Renal cortex interstitium (tissue), 11 donors: ENCODE results near the gene R3HDM2. TPM values are rescaled to one million over a fixed set of nuclear protein-coding genes. Genes with fewer than 3 reads are reported as not detected.

ENCODE experiments used
- DNase-seq, 11 donors: peaks; one replicate each; pipeline ENCODE4 v3.0.0-alpha.2; 2013; ENCODE audit warnings: low read depth in 9 of 11, low spot score in 4 of 11; ENCODE audit errors: extremely low read depth in 1 of 11
- polyA plus RNA-seq, 3 donors: library from polyadenylated mRNA; unstranded; fragments of 120-200 nt; gene quantifications; one replicate each; pipeline ENCODE4 v1.2.1, GENCODE V29; 2013; ENCODE audit not compliant: insufficient read length in 3 of 3

Gene R3HDM2
- polyA plus RNA-seq, 3 donors, result 62.4 to 109 (median 81.4) TPM

DNA sequence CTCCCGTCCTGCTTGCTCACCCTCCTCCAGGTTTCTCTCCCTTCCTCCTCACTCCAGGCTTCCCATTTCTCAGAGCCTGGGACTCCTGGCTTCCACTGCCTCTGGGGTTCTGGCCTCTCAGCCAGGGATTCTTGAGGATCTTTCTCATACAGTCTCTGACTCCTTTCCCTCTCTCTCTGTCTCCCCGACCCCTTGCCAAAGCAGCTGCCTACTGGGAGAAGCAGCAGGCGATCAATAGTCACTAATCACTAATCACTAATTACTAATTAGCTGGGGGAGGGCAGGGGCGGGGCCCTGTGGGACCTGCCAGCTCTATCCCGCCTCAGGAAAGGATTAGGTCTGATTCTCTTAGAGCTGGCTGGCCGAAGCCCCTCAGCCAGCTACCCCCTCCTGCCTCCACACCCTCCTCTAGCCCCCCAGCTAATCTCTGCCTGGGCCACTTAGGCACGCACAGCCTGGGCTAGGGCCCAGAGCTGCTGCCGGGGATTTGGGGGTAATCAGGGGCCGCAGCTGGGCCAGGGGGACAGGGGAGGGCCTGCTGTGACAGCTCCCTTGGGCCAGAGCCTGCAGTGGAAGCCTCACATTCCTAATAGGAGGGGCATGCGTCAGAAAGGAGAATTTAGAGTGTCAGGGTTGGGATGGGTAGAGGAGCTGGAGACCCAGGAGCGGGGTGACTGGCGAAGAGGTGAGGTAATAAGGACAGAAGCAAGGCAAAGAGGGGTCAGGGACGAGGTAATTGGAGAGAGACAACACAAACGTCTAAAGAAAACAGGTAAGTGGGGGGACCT is 211.4 kb downstream of the R3HDM2 start:
- no peak for DNase-seq

- DNase-seq, result no peak
These were observed 212.6 kb downstream of the R3HDM2 start for GRCh38 chr12:57218030-57218853.

- no peak for DNase-seq
These were observed 213.6 kb downstream of the R3HDM2 start for GRCh38 chr12:57216921-57217879.

DNA sequence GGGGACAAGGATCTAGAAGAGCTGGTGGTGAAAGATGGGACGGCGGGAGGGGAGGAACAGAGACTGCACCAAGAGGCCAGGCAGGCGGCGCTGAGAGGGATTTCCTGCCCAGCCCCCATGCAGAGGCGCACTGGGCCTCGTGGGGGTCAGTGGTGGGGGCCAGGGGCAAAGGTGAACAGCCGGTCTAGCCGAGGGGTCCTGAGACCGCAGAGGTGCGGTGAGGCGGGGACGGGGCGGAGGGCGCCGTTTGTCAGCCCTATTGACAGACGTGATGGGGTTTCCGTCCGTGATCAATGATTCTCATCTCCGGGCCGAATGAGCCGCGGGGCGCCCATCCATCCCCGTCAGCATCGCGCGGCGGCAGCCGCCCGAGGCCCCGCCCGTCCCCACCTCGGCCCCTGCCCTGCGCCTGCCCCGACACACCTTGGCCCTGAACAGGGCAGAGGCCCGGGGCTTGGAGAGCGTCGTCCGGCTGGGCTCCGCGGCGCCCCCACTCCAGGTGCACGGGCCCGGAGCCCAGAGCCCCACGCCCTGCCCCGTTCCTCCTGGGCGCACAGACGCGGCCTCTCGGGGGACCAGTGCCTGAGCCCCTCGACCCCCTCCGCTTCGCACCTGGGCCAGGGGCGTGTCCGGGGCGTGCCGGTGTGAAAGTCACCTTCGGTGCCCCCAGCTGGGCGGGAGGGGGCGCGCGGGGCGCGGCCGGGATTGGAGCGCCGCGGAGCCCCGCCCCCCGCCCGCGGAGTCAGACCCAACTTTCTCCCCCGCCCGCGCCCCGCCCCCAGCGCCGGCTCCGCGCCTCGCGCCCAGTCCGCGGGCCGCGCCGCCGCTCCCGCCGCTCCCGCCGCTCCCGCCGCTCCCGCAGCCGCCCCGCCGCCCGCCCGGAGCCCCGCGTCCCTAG is 214.6 kb downstream of the R3HDM2 start, which contains the start of gene NXPH4:
TSS of gene NXPH4 (plus strand) at position 781 of the 898 bp plus-strand sequence. CDS start 176 bp downstream, outside the sequence.
- DNase-seq, result no peak

GRCh38 chr12:57215668-57216013 is 215.2 kb downstream of the R3HDM2 start:
- DNase-seq, result no peak

GRCh38 chr12:57215065-57215464 is 215.8 kb downstream of the R3HDM2 start:
- no peak for DNase-seq

DNA sequence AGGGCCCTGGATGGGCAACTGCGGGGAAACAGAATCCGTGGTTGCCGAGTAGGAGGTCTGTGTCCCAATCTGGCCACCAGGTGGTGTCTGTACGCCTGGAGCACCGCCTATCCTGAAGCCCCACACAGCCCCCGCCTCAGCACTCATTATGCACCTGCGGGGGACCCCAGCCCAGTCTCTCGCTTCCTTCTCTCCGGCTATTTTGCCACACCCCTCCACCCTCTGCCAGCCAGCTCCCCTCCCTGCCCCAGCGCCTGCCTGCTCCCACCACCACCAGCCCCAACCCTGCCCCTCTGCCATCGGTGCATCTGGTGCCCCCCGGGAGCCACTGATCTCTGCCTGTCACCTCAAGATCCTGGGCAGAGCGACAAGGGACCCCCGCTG is 216.5 kb downstream of the R3HDM2 start:
- DNase-seq, result peak in 3 of 11 donors; percentile 42 to 54 (median 51)

DNA sequence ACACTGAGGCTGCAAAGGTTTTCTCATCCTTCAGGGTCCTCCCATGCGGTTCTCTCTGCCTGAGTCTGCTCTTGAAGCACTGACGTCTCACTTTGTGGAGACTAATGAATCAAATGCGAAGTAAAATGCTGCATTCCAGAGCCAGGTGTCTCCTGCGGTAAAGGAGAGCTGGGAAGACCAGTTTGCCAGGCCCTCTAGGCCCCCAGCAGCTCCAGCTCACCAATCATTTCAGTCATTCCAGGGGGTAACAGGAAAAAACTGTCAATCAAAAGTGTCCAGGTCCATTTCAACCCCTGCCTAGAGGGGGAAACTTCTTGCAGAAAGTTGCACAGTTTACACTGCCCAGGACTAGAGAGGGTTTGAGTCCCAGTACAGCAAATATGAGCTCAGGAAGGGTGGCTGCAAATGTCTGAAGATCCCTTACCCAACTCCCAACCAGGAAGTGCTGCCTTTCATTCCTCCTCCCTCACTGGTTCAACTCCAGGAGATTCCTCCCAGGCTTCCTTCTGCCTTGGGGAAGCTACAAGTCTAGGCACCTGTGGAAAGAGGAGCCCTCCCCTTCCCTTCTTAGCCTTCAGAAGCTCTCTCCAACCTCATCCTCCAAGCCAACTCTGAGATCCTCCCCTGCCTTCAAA is 217.0 kb downstream of the R3HDM2 start:
- no peak for DNase-seq

DNA sequence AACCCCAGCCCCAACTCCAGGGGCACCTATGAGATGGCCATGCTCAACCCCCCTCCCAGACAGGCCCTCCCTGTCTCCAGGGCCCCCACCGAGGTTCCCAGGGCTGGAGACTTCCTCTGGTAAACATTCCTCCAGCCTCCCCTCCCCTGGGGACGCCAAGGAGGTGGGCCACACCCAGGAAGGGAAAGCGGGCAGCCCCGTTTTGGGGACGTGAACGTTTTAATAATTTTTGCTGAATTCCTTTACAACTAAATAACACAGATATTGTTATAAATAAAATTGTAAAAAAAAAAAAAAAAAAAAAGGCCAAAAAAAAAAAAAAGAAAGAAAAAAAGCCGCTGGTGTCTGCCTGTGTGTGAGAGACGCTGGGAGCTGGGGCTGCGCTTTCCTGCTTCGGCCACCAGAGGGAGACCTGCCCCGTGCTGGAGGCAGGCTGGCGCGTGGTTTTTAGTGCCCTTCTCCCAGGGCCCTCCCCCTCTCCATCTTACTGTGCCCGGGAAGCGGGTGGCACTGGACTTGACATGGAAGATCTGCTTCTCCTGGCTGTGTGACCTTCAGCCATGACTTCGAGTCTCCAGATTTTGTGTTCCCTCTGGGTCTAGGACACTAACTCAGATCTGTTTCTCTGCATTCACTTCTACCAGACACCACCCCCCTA is 217.7 kb downstream of the R3HDM2 start:
- peak in 10 of 11 donors; percentile 54 to 83 (median 78) for DNase-seq

GRCh38 chr12:57212701-57213057 is 218.2 kb downstream of the R3HDM2 start:
- DNase-seq, result no peak

DNA sequence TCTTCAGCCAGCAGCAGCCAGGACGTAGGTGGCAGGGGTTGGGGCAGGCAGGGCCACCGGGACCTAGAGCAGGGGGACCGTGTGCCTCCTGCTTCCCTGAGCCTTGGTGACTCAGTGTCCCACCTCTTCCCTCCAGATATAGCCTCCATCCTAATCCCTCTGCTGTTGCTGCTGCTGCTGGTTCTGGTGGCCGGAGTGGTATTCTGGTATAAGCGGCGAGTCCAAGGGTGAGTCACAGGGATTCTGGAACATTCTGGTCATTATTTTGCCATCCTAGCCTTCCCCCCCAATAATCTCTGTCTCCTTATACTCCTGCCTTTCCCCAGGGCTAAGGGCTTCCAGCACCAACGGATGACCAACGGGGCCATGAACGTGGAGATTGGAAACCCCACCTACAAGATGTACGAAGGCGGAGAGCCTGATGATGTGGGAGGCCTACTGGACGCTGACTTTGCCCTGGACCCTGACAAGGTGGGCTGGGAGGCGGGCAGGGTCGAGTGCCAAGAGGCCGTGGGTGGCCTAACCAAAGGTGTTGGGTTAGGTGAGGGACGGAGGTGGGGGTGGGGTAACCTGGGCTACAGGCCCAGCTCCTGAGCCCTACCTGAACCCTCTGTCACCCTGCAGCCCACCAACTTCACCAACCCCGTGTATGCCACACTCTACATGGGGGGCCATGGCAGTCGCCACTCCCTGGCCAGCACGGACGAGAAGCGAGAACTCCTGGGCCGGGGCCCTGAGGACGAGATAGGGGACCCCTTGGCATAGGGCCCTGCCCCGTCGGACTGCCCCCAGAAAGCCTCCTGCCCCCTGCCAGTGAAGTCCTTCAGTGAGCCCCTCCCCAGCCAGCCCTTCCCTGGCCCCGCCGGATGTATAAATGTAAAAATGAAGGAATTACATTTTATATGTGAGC is 218.8 kb downstream of the R3HDM2 start:
- DNase-seq, result no peak

GRCh38 chr12:57210926-57211692 is 219.7 kb downstream of the R3HDM2 start:
- DNase-seq, result no peak

GRCh38 chr12:57210461-57210860 is 220.4 kb downstream of the R3HDM2 start:
- DNase-seq, result no peak

- no peak for DNase-seq
These were observed 220.9 kb downstream of the R3HDM2 start for GRCh38 chr12:57209916-57210315.

DNA sequence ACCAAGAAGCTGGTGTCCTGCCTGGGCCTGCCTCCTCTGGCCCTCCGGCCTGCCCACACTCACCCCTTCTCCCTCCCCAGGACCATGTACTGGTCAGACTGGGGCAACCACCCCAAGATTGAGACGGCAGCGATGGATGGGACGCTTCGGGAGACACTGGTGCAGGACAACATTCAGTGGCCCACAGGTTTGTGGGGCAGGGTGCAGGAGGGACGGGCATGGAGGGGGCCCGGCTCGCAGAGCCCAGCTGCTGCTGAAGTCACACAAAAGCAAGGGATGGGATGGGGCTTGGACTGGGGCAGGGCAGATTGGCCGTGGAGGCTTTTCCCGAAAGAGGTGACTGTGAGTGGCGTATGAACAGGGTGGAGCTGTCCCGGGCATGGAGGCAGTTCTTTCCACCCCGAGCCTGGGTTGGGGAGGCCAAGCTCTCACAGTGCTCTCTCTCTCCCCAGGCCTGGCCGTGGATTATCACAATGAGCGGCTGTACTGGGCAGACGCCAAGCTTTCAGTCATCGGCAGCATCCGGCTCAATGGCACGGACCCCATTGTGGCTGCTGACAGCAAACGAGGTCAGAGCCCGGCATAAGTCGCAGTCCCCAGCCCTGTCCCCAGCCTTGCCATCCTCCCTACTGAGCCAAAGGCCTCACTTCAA is 222.1 kb downstream of the R3HDM2 start:
- no peak for DNase-seq
